ENCODE data around the gene PLPP4.

PLPP4 gene

DNA sequence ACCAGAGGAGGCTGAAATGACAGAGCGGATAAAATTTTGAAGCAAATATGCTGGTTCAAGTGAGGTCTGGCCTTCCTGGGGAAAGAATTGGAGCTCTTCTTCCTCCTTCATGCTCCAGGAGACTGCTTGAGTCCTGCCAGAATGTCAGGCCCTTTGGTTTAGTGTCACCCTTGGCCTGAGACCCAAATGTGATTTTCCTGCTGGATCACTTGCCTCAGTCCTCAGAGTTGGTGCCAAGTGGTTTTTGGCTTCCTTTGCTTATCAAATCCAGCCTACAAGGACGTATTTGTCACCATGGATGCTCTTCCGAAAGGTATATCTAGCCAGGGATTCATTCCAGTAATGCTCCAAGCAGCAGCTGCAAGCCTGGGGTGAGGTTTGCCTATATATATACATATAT lies 118.4 kb downstream of the PLPP4 start:
- H3K36me3 ChIP-seq (replicated peaks; ENCODE audit: insufficient read depth, low read length) = no peaks in the 10 kb centered on the region
- H3K4me2 ChIP-seq (ENCODE audit: low read depth, low read length) = no peak overlapping the region
- H3K9me2 ChIP-seq (replicated peaks; ENCODE audit: insufficient read depth, low read length) = no peaks in the 10 kb centered on the region
- TF ChIP-seq, protein P1, sequence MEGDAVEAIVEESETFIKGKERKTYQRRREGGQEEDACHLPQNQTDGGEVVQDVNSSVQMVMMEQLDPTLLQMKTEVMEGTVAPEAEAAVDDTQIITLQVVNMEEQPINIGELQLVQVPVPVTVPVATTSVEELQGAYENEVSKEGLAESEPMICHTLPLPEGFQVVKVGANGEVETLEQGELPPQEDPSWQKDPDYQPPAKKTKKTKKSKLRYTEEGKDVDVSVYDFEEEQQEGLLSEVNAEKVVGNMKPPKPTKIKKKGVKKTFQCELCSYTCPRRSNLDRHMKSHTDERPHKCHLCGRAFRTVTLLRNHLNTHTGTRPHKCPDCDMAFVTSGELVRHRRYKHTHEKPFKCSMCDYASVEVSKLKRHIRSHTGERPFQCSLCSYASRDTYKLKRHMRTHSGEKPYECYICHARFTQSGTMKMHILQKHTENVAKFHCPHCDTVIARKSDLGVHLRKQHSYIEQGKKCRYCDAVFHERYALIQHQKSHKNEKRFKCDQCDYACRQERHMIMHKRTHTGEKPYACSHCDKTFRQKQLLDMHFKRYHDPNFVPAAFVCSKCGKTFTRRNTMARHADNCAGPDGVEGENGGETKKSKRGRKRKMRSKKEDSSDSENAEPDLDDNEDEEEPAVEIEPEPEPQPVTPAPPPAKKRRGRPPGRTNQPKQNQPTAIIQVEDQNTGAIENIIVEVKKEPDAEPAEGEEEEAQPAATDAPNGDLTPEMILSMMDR (IDR thresholded peaks at IDR 0.05; ENCODE audit: low read length) = no peak
- H3K27me3 ChIP-seq (replicated peaks; ENCODE audit: insufficient read depth, low read length) = no peaks in the 10 kb centered on the region
- H3K4me1 ChIP-seq (ENCODE audit: low read length) = no peaks in the 10 kb centered on the region
- H2AFZ ChIP-seq (ENCODE audit: low read length) = no peak overlapping the region
- no peak for DNase-seq
- no peaks in the 10 kb centered on the region for H3K79me2 ChIP-seq (ENCODE audit: low read length)
- H3K9ac ChIP-seq (ENCODE audit: low read length) = no peak overlapping the region
- no peaks in the 10 kb centered on the region for H4K20me1 ChIP-seq (ENCODE audit: insufficient read depth, low read length)
- no peaks in the 10 kb centered on the region for H3F3A ChIP-seq (ENCODE audit: insufficient read depth, low read length)
- no peak overlapping the region for H3K27ac ChIP-seq (ENCODE audit: low read length)
- H3K4me3 ChIP-seq (ENCODE audit: low read length) = no peak overlapping the region
- H3K9me3 ChIP-seq (replicated peaks; ENCODE audit: insufficient read depth, low read length) = no peaks in the 10 kb centered on the region

DNA sequence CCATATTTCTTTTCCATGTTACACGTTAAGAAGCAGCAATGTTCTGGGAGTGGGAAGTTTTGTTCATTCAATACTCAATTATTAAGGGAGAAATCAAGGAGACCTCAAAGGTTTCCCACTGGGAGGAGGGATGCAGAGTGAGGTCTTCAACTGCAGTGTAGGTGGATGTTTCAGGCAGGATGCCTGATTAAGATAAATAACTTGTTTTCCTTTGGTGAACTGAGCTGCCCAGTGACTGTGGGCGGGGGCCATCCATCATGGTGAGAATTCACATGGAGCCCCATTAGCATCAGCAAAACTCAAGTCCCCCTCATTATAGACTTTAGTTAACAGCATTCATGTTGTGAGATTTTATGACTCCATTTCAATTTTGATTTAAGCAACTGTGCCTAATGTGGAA lies 121.1 kb downstream of the PLPP4 start:
- TF ChIP-seq EZH2phosphoT487 (IDR thresholded peaks at IDR 0.05; ENCODE audit: low read length) (no peak), EZH2 (optimal IDR thresholded peaks at IDR 0.05; ENCODE audit: low read depth, low read length) (no peak)
- TF ChIP-seq, protein P1 (IDR thresholded peaks at IDR 0.05; ENCODE audit: low read length) = no peak
- H3K27ac ChIP-seq (ENCODE audit: low read length) = no peak overlapping the region
- no peaks in the 10 kb centered on the region for H3F3A ChIP-seq (ENCODE audit: insufficient read depth, low read length)
- no peak overlapping the region for H3K4me3 ChIP-seq (ENCODE audit: low read length)
- no peaks in the 10 kb centered on the region for H3K79me2 ChIP-seq (ENCODE audit: low read length)
- H3K9me2 ChIP-seq (replicated peaks; ENCODE audit: insufficient read depth, low read length) = no peaks in the 10 kb centered on the region
- no peaks in the 10 kb centered on the region for H3K9me3 ChIP-seq (replicated peaks; ENCODE audit: insufficient read depth, low read length)
- H3K4me2 ChIP-seq (ENCODE audit: low read depth, low read length) = no peak overlapping the region
- H4K20me1 ChIP-seq (ENCODE audit: insufficient read depth, low read length) = no peaks in the 10 kb centered on the region
- DNase-seq = no peak
- peaks cover 4% of the 10 kb centered on the region; the same call in 1 of the 2 replicates for H3K4me1 ChIP-seq (ENCODE audit: low read length)
- H2AFZ ChIP-seq (ENCODE audit: low read length) = no peak overlapping the region
- H3K36me3 ChIP-seq (replicated peaks; ENCODE audit: insufficient read depth, low read length) = no peaks in the 10 kb centered on the region
- no peaks in the 10 kb centered on the region for H3K27me3 ChIP-seq (replicated peaks; ENCODE audit: insufficient read depth, low read length)
- no peak overlapping the region for H3K9ac ChIP-seq (ENCODE audit: low read length)

DNA sequence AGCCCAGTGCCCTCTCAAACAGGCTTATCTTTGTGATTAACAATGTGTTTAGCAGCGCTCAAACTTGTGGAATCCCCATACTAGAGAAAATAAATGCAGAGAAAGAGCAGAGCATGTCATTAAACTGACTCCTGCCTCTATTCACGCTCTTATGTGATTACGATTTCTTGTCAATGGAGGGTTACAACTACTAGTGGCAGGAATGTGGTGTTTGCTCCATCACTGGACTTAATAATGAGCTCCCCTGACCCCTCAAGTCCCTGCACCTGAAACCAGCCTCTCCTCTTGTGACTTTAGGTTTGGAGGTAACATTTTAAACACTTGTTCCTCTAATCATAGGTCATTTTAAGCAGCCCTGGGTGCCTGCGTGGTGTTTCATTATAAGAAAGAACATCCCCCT lies 121.9 kb downstream of the PLPP4 start:
- Histone ChIP-seq H3K9me3 (replicated peaks; ENCODE audit: insufficient read depth, low read length) (no peaks in the 10 kb centered on the region), H3K4me1 (ENCODE audit: low read length) (peaks cover 5% of the 10 kb centered on the region; the same call in 1 of the 2 replicates), H3K36me3 (replicated peaks; ENCODE audit: insufficient read depth, low read length) (no peaks in the 10 kb centered on the region), H3K27ac (ENCODE audit: low read length) (no peak overlapping the region), H3K9me2 (replicated peaks; ENCODE audit: insufficient read depth, low read length) (no peaks in the 10 kb centered on the region), H3K79me2 (ENCODE audit: low read length) (no peaks in the 10 kb centered on the region), H3K9ac (ENCODE audit: low read length) (no peak overlapping the region), H3K4me3 (ENCODE audit: low read length) (no peak overlapping the region), H3F3A (ENCODE audit: insufficient read depth, low read length) (no peaks in the 10 kb centered on the region), H2AFZ (ENCODE audit: low read length) (no peak overlapping the region), H3K27me3 (replicated peaks; ENCODE audit: insufficient read depth, low read length) (no peaks in the 10 kb centered on the region), H3K4me2 (ENCODE audit: low read depth, low read length) (no peak overlapping the region), H4K20me1 (ENCODE audit: insufficient read depth, low read length) (no peaks in the 10 kb centered on the region)
- no peak for DNase-seq
- TF ChIP-seq EZH2phosphoT487 (IDR thresholded peaks at IDR 0.05; ENCODE audit: low read length) = no peak
- TF ChIP-seq EZH2 (optimal IDR thresholded peaks at IDR 0.05; ENCODE audit: low read depth, low read length) = no peak
- TF ChIP-seq, protein P1 (IDR thresholded peaks at IDR 0.05; ENCODE audit: low read length) = no peak

Measured in MM.1S (cell line).